GM19043 (cell line): ENCODE data around the gene PHAF1.

Experiments used
- ATAC-seq: cut with Tn5 transposase; IDR thresholded peaks from one replicate; pipeline ENCODE4 v1.9.1; 2021; ENCODE audit warnings: low read depth; ENCODE audit not compliant: unreplicated experiment

The PHAF1 gene

GRCh38 chr16:67177743-67178699 lies 68.3 kb downstream of the PHAF1 start:
- ATAC-seq: no peak

- no peak for ATAC-seq
These were observed 69.8 kb downstream of the PHAF1 start for GRCh38 chr16:67179421-67180080.

- ATAC-seq: no peak
These were observed 70.4 kb downstream of the PHAF1 start for GRCh38 chr16:67180166-67180565.

- no peak for ATAC-seq
These were observed 71.6 kb downstream of the PHAF1 start for GRCh38 chr16:67181346-67181745.

GRCh38 chr16:67182288-67182687 lies 72.5 kb downstream of the PHAF1 start:
- ATAC-seq: no peak

GRCh38 chr16:67183284-67183626 lies 73.5 kb downstream of the PHAF1 start:
- ATAC-seq: no peak

GRCh38 chr16:67183627-67184452 lies 74.1 kb downstream of the PHAF1 start, which contains the start of gene MATCAP1:
Gene MATCAP1 (minus strand): TSS chr16:67183963. CDS start chr16:67180610, 3,353 bp downstream.
- ATAC-seq: peak; percentile 93

- no peak for ATAC-seq
These were observed 74.8 kb downstream of the PHAF1 start for GRCh38 chr16:67184453-67184994.

GRCh38 chr16:67184995-67185650 lies 75.4 kb downstream of the PHAF1 start:
- ATAC-seq: no peak

GRCh38 chr16:67185651-67186134 lies 76.0 kb downstream of the PHAF1 start:
- no peak for ATAC-seq

- ATAC-seq: no peak
These were observed 76.8 kb downstream of the PHAF1 start for GRCh38 chr16:67186550-67186950.

GRCh38 chr16:67187175-67187890 lies 77.6 kb downstream of the PHAF1 start:
- no peak for ATAC-seq

- no peak for ATAC-seq
These were observed 78.6 kb downstream of the PHAF1 start for GRCh38 chr16:67188323-67188722.

GRCh38 chr16:67188798-67189197 lies 79.1 kb downstream of the PHAF1 start:
- no peak for ATAC-seq

- ATAC-seq: no peak
These were observed 80.3 kb downstream of the PHAF1 start, which contains the start of gene EXOC3L1 for GRCh38 chr16:67190041-67190440. Gene EXOC3L1 (minus strand): TSS chr16:67190136. CDS start chr16:67189676, 460 bp downstream.

- no peak for ATAC-seq
These were observed 81.0 kb downstream of the PHAF1 start for GRCh38 chr16:67190448-67191399.

- ATAC-seq: no peak
These were observed 81.8 kb downstream of the PHAF1 start for GRCh38 chr16:67191411-67191994.
